GM12864 (cell line): ENCODE results near the gene SPATA21.
"Not testable (repeated sequence)": the region's sequence is repeated elsewhere in the genome, so short reads cannot be mapped to it uniquely, and the experiment has no call there.

Experiments
- DNase-seq: peaks from one replicate; pipeline ENCODE4 v3.0.0-alpha.2; 2011; ENCODE audit warnings: low read depth
- H3K4me3 ChIP-seq: 2 replicates; pipeline ENCODE4 v1.5.1; 2011; ENCODE audit warnings: mild to moderate bottlenecking, low read depth, low read length, control low read depth
- TF ChIP-seq, protein P1 (sequence below): IDR thresholded peaks from 2 replicates; pipeline ENCODE4 v1.5.1; 2011; ENCODE audit warnings: low read depth, mild to moderate bottlenecking, moderate library complexity, low read length, control low read depth, inconsistent platforms; ENCODE audit errors: missing control alignments

Gene SPATA21

DNA sequence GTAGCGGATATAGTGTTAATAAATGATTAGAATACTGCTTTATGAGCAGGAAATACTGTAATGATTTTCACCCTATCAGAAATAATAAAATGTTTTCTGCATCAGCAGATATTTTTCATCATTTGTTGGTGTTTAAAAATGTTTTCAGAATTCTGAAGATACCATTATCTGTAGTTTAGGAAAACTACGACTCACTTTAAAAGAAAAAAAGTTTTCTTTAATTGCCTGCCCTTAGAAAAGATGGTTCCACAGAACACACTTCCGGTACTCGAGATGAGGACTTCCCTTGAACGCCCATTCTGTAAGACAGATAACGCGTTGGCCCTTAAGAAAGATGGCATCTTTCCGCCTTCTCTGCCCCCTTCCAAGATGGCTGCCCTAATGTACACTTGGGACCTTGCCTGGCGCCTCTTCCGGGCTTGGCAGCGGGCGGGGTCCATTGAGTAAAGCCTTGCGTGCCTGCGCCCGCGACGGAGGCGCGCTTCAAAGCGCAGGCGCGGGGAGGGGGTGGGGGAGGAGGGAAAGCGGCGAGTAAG, 70.4 kb downstream of the SPATA21 start, which contains the start of gene SZRD1:
TSS of gene SZRD1 (plus strand) at position 521 of the 536 bp plus-strand sequence. CDS start 16 bp downstream, outside the sequence.
- peak within 1 kb of the TSS; percentile 87 for H3K4me3 ChIP-seq
- DNase-seq = peak; percentile 99
- TF ChIP-seq, protein P1, sequence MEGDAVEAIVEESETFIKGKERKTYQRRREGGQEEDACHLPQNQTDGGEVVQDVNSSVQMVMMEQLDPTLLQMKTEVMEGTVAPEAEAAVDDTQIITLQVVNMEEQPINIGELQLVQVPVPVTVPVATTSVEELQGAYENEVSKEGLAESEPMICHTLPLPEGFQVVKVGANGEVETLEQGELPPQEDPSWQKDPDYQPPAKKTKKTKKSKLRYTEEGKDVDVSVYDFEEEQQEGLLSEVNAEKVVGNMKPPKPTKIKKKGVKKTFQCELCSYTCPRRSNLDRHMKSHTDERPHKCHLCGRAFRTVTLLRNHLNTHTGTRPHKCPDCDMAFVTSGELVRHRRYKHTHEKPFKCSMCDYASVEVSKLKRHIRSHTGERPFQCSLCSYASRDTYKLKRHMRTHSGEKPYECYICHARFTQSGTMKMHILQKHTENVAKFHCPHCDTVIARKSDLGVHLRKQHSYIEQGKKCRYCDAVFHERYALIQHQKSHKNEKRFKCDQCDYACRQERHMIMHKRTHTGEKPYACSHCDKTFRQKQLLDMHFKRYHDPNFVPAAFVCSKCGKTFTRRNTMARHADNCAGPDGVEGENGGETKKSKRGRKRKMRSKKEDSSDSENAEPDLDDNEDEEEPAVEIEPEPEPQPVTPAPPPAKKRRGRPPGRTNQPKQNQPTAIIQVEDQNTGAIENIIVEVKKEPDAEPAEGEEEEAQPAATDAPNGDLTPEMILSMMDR = no peak

DNA sequence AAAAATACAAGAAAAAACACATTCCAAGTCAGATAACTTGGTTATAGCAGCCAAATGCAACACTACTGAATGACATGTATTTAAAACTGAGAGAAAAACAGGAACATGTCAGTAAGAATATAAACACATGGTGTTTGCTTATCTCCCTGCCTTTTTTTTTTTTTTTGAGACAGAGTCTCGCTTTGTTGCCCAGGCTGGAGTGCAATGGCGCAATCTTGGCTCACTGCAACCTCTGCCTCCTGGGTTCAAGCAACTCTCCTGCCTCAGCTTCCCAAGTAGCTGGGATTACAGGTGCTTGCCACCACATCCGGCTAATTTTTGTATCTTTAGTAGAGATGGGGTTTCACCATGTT, 72.1 kb downstream of the SPATA21 start:
- not testable (repeated sequence) for DNase-seq

DNA sequence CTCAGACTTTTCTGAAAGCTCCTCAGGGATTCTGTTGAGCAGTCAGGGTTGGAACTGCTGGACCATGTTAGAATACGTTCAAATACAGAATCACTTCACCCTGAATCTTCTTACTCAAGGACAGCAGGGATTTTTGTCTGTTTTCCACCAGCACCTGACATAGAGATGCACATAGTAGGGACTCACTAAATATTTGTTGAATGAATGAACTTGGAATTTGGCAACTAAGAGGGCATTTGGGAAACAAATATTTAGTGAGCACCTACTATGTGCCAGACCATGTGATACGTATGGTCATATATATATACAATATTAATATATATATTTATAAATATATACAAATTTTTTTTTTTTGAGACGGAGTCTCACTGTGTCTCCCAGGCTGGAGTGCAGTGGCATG, 80.4 kb downstream of the SPATA21 start:
- H3K4me3 ChIP-seq = no peak overlapping the region
- no peak for DNase-seq
- TF ChIP-seq, protein P1 = no peak

More for the DNA sequence above, 72.1 kb downstream of the SPATA21 start:
- not testable (repeated sequence) for H3K4me3 ChIP-seq

DNA sequence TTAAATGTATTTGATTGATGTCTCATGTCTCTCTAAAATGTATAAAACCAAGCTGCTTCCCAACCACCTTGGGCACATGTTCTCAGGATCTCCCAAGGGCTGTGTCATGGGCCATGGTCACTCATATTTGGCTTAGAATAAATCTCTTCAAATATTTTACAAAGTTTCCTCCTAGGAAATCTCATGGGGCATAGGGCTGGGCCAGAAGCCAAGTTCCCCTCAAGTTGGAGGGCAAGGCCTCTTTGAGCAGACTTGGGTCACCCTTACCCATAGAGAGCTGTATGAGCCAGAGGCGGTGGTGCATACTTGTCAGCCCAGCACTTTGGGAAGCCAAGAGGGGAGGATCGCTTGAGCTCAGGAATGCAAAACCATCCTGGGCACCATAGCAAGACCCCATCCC, 82.6 kb downstream of the SPATA21 start:
- TF ChIP-seq, protein P1 = no peak
- DNase-seq = no peak

DNA sequence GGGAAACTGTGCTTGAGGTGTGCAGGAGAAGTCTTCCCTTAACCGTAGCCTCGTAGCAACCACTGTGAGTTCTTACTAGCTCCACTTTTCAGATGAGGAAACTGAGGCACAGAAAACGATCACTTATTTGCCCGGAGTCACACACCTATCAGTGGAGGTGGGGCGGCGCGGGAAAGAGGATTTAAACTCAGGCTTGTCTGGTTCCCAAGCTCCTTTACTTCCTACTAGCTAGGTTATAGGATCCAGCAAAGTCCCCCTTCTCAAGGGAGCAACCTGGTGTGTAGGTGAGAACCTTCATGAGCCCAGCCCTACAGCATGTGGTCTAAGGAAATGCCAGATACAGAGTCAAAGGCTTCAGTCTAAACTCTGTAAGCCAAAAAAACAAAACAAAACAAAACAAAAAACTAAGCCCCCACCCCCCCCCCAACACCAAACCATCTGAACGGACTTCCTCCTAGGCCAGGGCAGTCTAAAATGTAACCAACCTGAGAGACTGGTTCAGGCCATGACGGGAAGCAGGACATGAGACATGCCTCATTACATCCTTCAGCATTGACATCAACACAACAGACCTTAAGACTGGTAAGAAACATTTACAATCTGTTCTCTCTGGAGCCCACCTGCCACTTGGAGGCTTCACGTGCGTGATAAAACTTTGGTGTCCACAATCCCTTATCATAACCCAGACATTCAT, 84.2 kb downstream of the SPATA21 start:
- TF ChIP-seq, protein P1 = no peak
- peak overlapping the region; percentile 99 for H3K4me3 ChIP-seq
- DNase-seq = no peak

More for the DNA sequence above, 82.6 kb downstream of the SPATA21 start:
- no peak overlapping the region for H3K4me3 ChIP-seq

DNA sequence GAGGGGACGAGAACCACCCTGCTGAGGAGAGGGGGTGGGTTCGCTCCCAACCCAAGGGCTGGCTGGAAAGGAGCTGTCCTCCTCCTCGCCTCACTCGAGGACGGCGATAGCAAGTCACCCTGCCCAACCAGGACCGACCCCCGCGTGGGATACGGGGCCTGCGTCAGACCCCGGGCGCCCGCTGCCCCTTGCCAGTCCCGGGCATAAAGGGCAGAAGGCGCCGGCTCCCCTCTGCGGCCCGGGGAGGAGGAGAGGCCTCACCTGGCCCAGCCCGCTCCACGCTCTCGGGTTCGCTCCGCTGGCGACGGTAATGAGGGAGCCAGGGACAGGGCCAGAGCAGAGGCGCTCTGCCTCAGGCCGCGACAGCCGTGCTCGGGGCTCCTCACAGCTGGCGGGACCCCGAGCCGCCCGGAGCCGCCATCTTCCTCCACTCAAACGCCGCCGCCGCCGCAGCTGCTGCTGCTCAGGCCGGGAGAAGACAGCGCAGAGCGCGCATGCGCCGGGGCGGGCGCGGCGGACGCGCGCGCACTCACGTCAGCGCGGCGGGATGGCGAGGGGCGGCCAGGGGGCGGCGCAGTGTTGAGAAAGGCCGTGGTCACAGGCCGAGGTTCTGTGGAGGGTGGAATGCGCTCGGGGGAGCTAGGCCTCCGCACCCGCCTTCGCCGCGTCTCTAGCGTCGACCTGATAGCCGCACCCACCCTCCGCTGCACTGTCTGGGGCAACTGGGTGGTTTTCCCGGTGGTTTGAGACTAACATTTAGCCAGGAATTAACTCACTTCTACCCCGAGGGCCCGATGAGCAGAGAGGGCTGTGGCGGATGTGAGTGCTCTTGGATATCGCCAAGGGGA, 85.0 kb downstream of the SPATA21 start, which contains the start of gene FBXO42:
TSS of gene FBXO42 (minus strand) at position 487 of the 848 bp plus-strand sequence. CDS start 37,062 bp downstream, outside the sequence.
- peak within 1 kb of the TSS; percentile 99 for H3K4me3 ChIP-seq
- TF ChIP-seq, protein P1 = peak; percentile 46
- DNase-seq = peak; percentile 70

DNA sequence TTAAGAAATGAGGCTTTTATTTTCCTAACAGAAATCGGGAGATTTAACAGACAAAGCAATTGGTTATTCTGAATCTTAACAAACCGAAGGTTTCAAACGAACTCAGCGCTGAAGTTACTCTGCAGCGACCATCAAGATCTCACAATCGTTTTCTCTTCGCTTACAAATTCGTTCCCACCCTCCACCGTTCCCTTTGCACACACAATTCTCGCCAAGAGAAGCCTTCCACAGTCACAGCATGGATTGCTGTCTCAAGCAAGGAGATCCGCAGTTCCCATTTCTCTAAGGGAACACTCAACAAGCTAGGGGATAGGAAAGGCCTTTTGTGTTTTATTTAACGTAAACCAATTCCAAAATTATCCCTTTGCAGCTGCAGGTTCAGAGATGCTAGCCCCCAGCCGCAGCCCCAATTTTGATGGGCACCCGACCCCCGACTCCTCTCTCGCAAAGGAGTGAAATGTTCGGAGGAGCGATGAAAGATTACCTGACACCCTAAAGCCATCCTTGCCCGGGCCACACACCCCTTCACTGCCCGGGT, 85.7 kb downstream of the SPATA21 start:
- peak overlapping the region; percentile 99 for H3K4me3 ChIP-seq
- TF ChIP-seq, protein P1 = no peak
- no peak for DNase-seq
